ENCODE results near the gene ATG16L2. TPM values are rescaled to one million over a fixed set of nuclear protein-coding genes. Genes with fewer than 3 reads are reported as not detected.

ATG16L2 gene
- total RNA-seq, 4 donors from 2014 or later = 8.3 to 27.9 (median 16.5) TPM

DNA sequence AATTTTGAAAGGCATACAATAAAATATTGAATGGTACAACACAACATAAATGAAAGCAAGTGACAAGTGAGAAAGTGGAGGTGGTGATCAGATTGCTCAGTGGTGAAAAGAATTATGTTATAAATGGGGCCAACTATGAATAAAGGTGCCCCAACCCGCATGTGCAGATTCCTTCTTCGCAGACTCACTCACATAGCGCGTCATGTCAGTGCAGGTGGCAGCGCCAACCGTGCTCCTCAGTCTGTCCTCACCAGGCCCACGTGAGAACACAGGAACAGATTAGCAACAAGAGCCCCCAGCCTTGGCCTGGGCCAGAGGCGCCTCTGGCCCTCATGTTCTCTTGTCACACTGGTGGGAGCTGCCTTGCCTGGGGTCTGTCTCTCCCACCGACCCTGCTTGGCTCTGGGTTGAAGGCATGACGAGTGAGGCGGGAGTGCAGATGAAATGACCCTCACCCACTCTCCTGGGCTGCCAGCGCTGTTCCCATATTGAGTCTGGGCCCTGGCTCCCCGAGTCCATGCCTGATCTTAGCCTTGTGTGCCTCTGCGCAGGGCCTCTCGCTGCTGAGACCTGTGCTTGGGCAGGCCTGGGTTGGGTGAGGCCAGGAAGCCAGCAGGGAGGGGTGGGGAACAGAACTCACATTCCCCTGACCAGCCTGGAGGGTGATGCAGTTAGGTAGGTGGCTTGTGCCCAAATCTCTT is 6.4 kb downstream of the ATG16L2 start:
- H3K27ac ChIP-seq = no peak overlapping the region
- peaks cover 0 to 40% of the 10 kb centered on the region in 2 donors for H3K36me3 ChIP-seq
- no peaks in the 10 kb centered on the region for H3K27me3 ChIP-seq
- 86 to 95% methylated on average over 6 to 8 of the region's 15 CpGs for WGBS, 2 donors (ENCODE audit: low coverage in 1 of 2)
- H3K4me1 ChIP-seq = peaks cover 0 to 37% (median 7%) of the 10 kb centered on the region in 3 donors
- no peaks in the 10 kb centered on the region for H3K9me3 ChIP-seq
- no peak for ATAC-seq
- H3K4me3 ChIP-seq = no peak overlapping the region
- TF ChIP-seq POLR2A (IDR thresholded peaks at IDR 0.05) = no peak
- no peak for TF ChIP-seq CTCF (IDR thresholded peaks at IDR 0.05)
- no peak for TF ChIP-seq POLR2AphosphoS5 (IDR thresholded peaks at IDR 0.05)
- TF ChIP-seq EP300 (IDR thresholded peaks at IDR 0.05) = no peak

DNA sequence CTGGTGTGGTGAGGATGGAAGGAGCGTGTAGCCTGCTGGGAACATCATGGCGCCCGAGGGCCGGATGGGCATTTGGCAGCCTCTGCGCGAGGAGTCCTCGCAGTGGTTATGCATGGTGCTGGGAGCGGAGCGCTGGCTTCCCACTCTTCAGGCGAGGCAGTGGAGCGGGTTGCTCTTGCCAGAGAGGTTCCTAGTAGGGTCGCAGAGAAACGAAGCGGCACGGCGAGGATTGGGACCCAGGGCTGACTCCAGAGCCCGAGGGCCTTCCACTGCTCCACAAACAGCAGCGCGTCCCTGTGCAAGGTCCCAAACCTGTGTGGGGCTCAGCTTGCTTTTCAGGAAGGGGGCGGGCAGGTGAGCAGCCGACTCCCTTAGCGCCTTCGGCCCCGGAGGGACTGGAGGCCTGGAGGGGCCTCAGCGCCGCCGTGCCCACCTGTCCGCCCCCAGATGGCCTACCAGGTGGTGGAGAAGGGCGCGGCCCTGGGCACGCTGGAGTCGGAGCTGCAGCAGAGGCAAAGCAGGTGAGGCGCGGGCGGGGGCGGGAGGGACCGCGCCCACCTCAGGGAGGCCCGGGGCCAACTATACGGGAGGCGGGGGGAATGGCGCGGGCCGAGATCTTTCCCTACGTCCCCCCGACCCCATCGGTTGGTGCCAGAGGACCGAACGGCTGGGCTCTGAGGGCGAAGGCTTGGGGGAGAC is 7.2 kb downstream of the ATG16L2 start:
- H3K4me1 ChIP-seq = peaks cover 0 to 29% (median 6%) of the 10 kb centered on the region in 3 donors
- peaks cover 0 to 40% of the 10 kb centered on the region in 2 donors for H3K36me3 ChIP-seq
- 19% methylated on average over 5 of the region's 50 CpGs; no CpG with 5 or more reads in 1 of the 2 donors for WGBS, 2 donors (ENCODE audit: low coverage in 1 of 2)
- H3K27ac ChIP-seq = peak overlapping the region; percentile 3 to 84 (median 76)
- peak overlapping the region; percentile 34 to 58 for H3K4me3 ChIP-seq
- TF ChIP-seq EP300 (IDR thresholded peaks at IDR 0.05) = no peak
- H3K9me3 ChIP-seq = no peaks in the 10 kb centered on the region
- H3K27me3 ChIP-seq = no peaks in the 10 kb centered on the region
- no peak for ATAC-seq

GRCh38 chr11:72821920-72822799 is 7.9 kb downstream of the ATG16L2 start:
- TF ChIP-seq EP300 (IDR thresholded peaks at IDR 0.05) = no peak
- peak; percentile 47 to 55 for TF ChIP-seq POLR2A (IDR thresholded peaks at IDR 0.05)
- peak; percentile 25 for TF ChIP-seq POLR2AphosphoS5 (IDR thresholded peaks at IDR 0.05)
- TF ChIP-seq CTCF (IDR thresholded peaks at IDR 0.05) = peak in 3 of 4 experiments; percentile 35 to 64 (median 63)
- Histone ChIP-seq H3K27me3 (no peaks in the 10 kb centered on the region), H3K36me3 (peaks cover 0 to 33% of the 10 kb centered on the region in 2 donors), H3K4me1 (peaks cover 0 to 25% (median 6%) of the 10 kb centered on the region in 3 donors), H3K9me3 (no peaks in the 10 kb centered on the region), H3K27ac (peak overlapping the region; percentile 3 to 84 (median 76)), H3K4me3 (peak overlapping the region; percentile 34 to 58)
- 5% methylated on average over 8 of the region's 82 CpGs; no CpG with 5 or more reads in 1 of the 2 donors for WGBS, 2 donors (ENCODE audit: low coverage in 1 of 2)
- peak; percentile 89 for ATAC-seq

GRCh38 chr11:72823105-72823804 is 9.0 kb downstream of the ATG16L2 start:
- H3K4me1 ChIP-seq = peaks cover 0 to 25% (median 6%) of the 10 kb centered on the region in 3 donors
- TF ChIP-seq POLR2A (IDR thresholded peaks at IDR 0.05) (no peak), POLR2AphosphoS5 (IDR thresholded peaks at IDR 0.05) (no peak), EP300 (IDR thresholded peaks at IDR 0.05) (no peak), CTCF (IDR thresholded peaks at IDR 0.05) (no peak)
- no peaks in the 10 kb centered on the region for H3K9me3 ChIP-seq
- 90 to 97% methylated on average over 2 to 5 of the region's 9 CpGs for WGBS, 2 donors (ENCODE audit: low coverage in 1 of 2)
- no peak for ATAC-seq
- H3K27ac ChIP-seq = peak overlapping the region in 3 of 4 donors; percentile 76 to 84 (median 76)
- no peak overlapping the region for H3K4me3 ChIP-seq
- peaks cover 0 to 23% of the 10 kb centered on the region in 2 donors for H3K36me3 ChIP-seq
- no peaks in the 10 kb centered on the region for H3K27me3 ChIP-seq
